Tibial artery (tissue), 4 donors: ENCODE results near the gene SNX30.
A peak's percentile ranks its signal among the peaks of the same experiment; 100 is the strongest.

ENCODE experiments used
- DNase-seq, 2 donors: peaks; one replicate each; pipeline ENCODE4 v3.0.0-alpha.2; 2019
- H3K27ac ChIP-seq, 2 donors: fragments of 200-600 bp; sonication (generic) in 1 of 2; 1 replicate in 1 of 2; 2 replicates in 1 of 2; pipeline ENCODE4 v1.5.1; 2018 to 2019; ENCODE audit warnings: mild to moderate bottlenecking in 1 of 2
- H3K27me3 ChIP-seq, 2 donors: fragments of 200-600 bp; sonication (generic) in 1 of 2; one replicate each; pipeline versions ENCODE4 v1.5.1 to v1.6.0; 2016 to 2019
- H3K36me3 ChIP-seq, 3 donors: fragments of 200-600 bp; sonication (generic) in 2 of 3; one replicate each; pipeline ENCODE4 v1.5.1; 2016 to 2019; ENCODE audit warnings: mild to moderate bottlenecking in 2 of 3
- H3K4me1 ChIP-seq, 4 donors: fragments of 200-600 bp; sonication (generic) in 2 of 4; 1 replicate in 3 of 4; 2 replicates in 1 of 4; pipeline ENCODE4 v1.5.1; 2016 to 2019
- H3K4me3 ChIP-seq, 2 donors: fragments of 200-600 bp; sonication (generic) in 1 of 2; 1 replicate in 1 of 2; 2 replicates in 1 of 2; pipeline ENCODE4 v1.5.1; 2018 to 2019; ENCODE audit warnings: mild to moderate bottlenecking in 2 of 2
- H3K9me3 ChIP-seq, 3 donors: fragments of 200-600 bp; sonication (generic) in 1 of 3; one replicate each; pipeline ENCODE4 v1.5.1; 2016 to 2019
- intact Hi-C: fragments of 100-400 bp; cut with DNase I; formaldehyde crosslinking; loops from one replicate; pipeline ENCODE4 v1.15.0; 2023; ENCODE audit warnings: low total_unique reads
- TF ChIP-seq, protein P1 (sequence below), 2 experiments: fragments of 200-600 bp in 1 of 2; fragments of 450-650 bp in 1 of 2; IDR thresholded peaks; one replicate each; pipeline ENCODE4 v1.5.1; 2017 to 2019; ENCODE audit warnings: antibody characterized with exemption in 2 of 2, mild to moderate bottlenecking in 1 of 2, moderate library complexity in 1 of 2

SNX30 gene

GRCh38 chr9:112792670-112793069 lies 42.1 kb downstream of the SNX30 start:
- intact Hi-C loops, result no loop called here
- no peaks in the 10 kb centered on the region for H3K27me3 ChIP-seq
- no peaks in the 10 kb centered on the region for H3K36me3 ChIP-seq
- H3K9me3 ChIP-seq, result no peaks in the 10 kb centered on the region
- peaks cover 0 to 58% (median 13%) of the 10 kb centered on the region in 4 donors for H3K4me1 ChIP-seq
- DNase-seq, result no peak
- no peak overlapping the region for H3K4me3 ChIP-seq
- H3K27ac ChIP-seq, result no peak overlapping the region
- TF ChIP-seq, protein P1, sequence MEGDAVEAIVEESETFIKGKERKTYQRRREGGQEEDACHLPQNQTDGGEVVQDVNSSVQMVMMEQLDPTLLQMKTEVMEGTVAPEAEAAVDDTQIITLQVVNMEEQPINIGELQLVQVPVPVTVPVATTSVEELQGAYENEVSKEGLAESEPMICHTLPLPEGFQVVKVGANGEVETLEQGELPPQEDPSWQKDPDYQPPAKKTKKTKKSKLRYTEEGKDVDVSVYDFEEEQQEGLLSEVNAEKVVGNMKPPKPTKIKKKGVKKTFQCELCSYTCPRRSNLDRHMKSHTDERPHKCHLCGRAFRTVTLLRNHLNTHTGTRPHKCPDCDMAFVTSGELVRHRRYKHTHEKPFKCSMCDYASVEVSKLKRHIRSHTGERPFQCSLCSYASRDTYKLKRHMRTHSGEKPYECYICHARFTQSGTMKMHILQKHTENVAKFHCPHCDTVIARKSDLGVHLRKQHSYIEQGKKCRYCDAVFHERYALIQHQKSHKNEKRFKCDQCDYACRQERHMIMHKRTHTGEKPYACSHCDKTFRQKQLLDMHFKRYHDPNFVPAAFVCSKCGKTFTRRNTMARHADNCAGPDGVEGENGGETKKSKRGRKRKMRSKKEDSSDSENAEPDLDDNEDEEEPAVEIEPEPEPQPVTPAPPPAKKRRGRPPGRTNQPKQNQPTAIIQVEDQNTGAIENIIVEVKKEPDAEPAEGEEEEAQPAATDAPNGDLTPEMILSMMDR (IDR thresholded peaks at IDR 0.05), result no peak

DNA sequence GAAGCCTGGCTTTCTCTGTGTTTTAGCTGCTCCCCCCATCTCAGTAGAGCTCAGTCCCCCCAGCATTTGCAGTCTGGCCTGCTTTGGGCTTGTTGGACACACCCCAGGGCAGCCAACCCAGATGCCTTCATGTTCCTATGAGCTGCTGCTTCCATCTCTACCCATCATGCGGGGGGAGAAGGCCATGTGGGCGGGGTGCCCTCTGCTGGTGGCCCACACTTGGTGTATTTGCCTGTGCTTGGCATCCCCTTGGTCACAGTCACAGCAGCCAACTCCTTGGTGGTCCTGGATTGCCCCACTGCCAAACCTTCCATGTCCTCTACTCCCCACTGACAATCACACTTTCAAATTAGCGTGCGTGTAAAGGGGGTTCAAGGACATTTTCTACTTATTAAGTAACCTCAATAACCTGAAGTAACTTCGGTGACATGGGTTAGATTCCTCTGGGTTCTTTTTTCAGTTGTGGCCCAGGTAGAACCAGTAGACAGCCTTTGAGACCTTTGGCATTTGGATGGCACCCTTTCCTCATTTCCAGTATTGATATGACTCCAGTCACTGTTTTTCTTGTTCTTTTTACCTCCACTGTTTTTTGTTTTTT lies 42.8 kb downstream of the SNX30 start:
- H3K4me3 ChIP-seq, result no peak overlapping the region
- no peak overlapping the region for H3K27ac ChIP-seq
- H3K9me3 ChIP-seq, result no peaks in the 10 kb centered on the region
- no peaks in the 10 kb centered on the region for H3K27me3 ChIP-seq
- peak; percentile 37 to 74 for DNase-seq
- peaks cover 0 to 51% (median 13%) of the 10 kb centered on the region in 4 donors for H3K4me1 ChIP-seq
- intact Hi-C loops, result no loop called here
- TF ChIP-seq, protein P1 (IDR thresholded peaks at IDR 0.05), result peak; percentile 42 to 44
- no peaks in the 10 kb centered on the region for H3K36me3 ChIP-seq

GRCh38 chr9:112794731-112795130 lies 44.2 kb downstream of the SNX30 start:
- Histone ChIP-seq H3K4me1 (peaks cover 0 to 37% (median 5%) of the 10 kb centered on the region in 4 donors), H3K27ac (no peak overlapping the region), H3K9me3 (no peaks in the 10 kb centered on the region), H3K4me3 (no peak overlapping the region), H3K36me3 (no peaks in the 10 kb centered on the region), H3K27me3 (no peaks in the 10 kb centered on the region)
- intact Hi-C loops, result no loop called here
- DNase-seq, result no peak
- TF ChIP-seq, protein P1 (IDR thresholded peaks at IDR 0.05), result no peak

GRCh38 chr9:112795921-112796320 lies 45.4 kb downstream of the SNX30 start:
- Histone ChIP-seq H3K4me3 (no peak overlapping the region), H3K4me1 (peaks cover 0 to 25% (median 5%) of the 10 kb centered on the region in 4 donors), H3K9me3 (no peaks in the 10 kb centered on the region), H3K27ac (no peak overlapping the region), H3K27me3 (no peaks in the 10 kb centered on the region), H3K36me3 (no peaks in the 10 kb centered on the region)
- intact Hi-C loops, result no loop called here
- TF ChIP-seq, protein P1 (IDR thresholded peaks at IDR 0.05), result no peak
- no peak for DNase-seq

- Histone ChIP-seq H3K4me3 (no peak overlapping the region), H3K27ac (no peak overlapping the region), H3K36me3 (no peaks in the 10 kb centered on the region), H3K4me1 (peaks cover 0 to 23% (median 5%) of the 10 kb centered on the region in 4 donors), H3K27me3 (no peaks in the 10 kb centered on the region), H3K9me3 (no peaks in the 10 kb centered on the region)
- intact Hi-C loops, result no loop called here
- TF ChIP-seq, protein P1 (IDR thresholded peaks at IDR 0.05), result no peak
- no peak for DNase-seq
Measured at GRCh38 chr9:112796485-112796884, 45.9 kb downstream of the SNX30 start.
